ENCODE measurements around the gene CEP72. TPM values are rescaled to one million over a fixed set of nuclear protein-coding genes. Genes with fewer than 3 reads are reported as not detected.
"Not testable (repeated sequence)": the region's sequence is repeated elsewhere in the genome, so short reads cannot be mapped to it uniquely, and the experiment has no call there.

The CEP72 gene
- total RNA-seq, 1 donor from 2014 or later = 4.7 TPM

GRCh38 chr5:618450-618849 is 6.3 kb downstream of the CEP72 start:
- DNase-seq (ENCODE audit: low read depth) = no peak

DNA sequence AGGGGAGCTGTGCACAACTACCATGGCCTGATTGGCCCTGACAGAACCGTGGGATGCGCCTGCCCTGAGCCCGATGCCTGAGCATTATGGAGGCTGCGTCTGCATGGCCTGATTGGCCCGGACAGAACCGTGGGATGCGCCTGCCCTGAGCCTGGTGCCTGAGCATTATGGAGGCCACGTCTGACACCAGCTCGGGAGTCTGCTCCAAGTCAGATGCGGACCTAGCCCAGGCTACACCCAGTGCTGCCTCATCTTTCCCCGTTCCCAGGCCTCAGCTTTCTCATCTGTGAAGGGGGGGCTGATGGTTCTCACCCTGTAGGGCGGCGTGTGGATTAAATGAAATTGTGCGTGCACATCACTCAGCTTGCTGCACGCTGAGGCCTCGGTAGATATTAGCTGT is 7.3 kb downstream of the CEP72 start:
- DNase-seq (ENCODE audit: low read depth) = no peak

GRCh38 chr5:620152-620551 is 8.0 kb downstream of the CEP72 start:
- no peak for DNase-seq (ENCODE audit: low read depth)

DNA sequence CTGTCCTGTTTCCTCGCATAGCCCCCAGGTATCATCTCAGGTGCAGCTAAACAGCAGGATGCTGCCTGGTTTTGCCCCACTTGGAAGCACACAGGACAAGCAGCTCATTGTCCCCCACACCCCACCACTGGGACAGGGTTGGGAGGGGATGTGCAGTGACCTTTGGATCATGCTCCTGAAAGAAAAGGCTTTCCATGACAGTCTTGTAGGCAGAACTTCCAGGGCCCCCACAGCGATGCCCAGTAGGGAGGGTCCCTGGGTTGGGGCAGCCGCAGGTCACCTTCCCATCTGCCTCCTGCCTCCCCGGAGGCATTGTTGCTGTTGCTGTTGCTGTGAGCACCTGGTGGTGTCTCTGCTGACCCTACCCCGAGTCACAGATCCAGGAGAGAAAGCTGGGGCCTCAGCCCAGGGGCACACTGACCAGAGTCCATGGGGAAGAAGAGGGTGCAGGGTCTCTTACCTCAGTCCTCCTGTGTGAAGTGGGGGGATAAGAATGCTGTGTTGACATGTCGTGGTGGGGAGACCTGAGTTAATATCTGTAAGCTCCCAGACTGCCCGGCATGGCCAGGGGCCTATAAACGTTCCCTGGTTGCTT is 8.5 kb downstream of the CEP72 start:
- DNase-seq (ENCODE audit: low read depth) = no peak

DNA sequence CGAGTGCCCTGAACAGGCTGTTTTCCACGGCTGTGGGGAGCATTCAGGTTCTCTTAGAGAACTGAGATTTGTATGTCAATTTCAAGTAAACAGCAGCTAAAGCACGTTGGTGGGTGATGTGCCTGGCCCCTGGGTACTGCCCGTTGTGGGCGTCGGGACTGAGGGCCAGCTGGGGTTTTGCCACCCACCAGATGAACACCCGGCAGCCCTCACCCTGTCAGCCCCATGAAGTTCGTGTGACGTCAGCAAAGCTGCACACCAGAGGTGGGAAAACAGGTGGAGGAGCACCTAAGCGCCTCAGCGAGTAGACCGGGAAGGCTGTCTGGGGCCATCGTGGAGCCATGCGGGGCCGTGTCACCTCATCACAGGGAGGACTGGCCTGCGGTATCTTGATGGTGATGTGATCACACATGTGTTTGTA is 9.2 kb downstream of the CEP72 start:
- DNase-seq (ENCODE audit: low read depth) = no peak

- DNase-seq (ENCODE audit: low read depth) = no peak
Observed at GRCh38 chr5:622359-622758, 10.2 kb downstream of the CEP72 start.

- no peak for DNase-seq (ENCODE audit: low read depth)
Observed at GRCh38 chr5:622946-623522, 10.9 kb downstream of the CEP72 start.

- DNase-seq (ENCODE audit: low read depth) = no peak
Observed at GRCh38 chr5:623531-623930, 11.4 kb downstream of the CEP72 start.

GRCh38 chr5:624118-624950 is 12.2 kb downstream of the CEP72 start:
- DNase-seq (ENCODE audit: low read depth) = no peak

DNA sequence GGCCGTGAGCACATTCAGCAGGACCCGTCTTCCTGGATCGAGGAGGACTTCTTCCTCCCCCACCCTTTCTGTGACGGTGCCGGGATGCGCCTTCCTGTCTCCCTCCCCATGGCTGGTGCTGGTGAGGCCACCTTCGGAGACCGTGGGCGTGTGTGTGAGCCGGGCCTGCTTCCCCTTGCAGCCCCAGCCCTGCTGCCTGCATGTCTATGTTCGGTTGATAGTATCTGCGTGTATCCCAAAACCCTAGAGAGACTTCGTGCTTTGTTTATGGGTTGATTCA is 12.8 kb downstream of the CEP72 start:
- no peak for DNase-seq (ENCODE audit: low read depth)

- no peak for DNase-seq (ENCODE audit: low read depth)
Observed at GRCh38 chr5:625516-625915, 13.4 kb downstream of the CEP72 start.

DNA sequence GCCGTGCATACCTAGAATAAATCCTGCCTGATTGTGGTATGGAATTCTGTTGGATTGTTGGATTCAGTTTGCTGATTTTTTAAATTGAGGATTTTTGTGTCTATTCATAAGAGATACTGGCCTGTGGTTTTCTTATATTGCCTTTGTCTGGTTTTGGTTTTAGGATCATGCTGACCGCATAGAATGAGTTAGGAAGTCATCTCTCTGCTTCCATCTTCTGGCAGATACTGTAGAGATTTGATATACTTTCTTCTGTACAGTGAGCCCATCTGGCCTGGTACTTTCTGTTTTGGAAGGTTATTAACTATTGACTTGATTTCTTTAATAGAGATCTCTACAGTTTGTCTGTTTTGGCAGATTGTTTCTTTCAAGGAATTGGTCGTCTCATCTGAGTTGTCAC is 14.7 kb downstream of the CEP72 start:
- no peak for DNase-seq (ENCODE audit: low read depth)

DNA sequence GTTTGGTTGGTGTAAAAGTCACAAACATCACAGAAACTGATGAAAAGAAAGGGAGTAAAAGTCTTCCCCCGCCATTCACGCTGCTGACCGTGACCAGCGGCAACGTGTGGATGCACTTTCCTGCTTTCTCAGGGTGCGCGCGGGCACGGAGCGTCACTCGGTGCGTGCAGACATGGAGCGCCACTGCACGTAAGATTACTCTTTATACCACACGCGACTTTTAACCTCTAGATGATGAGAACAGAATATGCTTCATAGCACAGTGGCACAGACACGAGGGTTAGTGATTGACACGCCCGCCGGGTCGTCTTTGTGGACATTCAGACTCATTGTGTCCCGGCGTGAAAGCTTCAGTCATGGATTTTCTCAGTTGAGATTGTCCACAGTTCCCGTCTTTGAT is 15.7 kb downstream of the CEP72 start:
- no peak for DNase-seq (ENCODE audit: low read depth)

- not testable (repeated sequence) for DNase-seq (ENCODE audit: low read depth)
Observed at GRCh38 chr5:628351-629205, 16.4 kb downstream of the CEP72 start.

- DNase-seq (ENCODE audit: low read depth) = no peak
Observed at GRCh38 chr5:633501-633955, 21.4 kb downstream of the CEP72 start.

DNA sequence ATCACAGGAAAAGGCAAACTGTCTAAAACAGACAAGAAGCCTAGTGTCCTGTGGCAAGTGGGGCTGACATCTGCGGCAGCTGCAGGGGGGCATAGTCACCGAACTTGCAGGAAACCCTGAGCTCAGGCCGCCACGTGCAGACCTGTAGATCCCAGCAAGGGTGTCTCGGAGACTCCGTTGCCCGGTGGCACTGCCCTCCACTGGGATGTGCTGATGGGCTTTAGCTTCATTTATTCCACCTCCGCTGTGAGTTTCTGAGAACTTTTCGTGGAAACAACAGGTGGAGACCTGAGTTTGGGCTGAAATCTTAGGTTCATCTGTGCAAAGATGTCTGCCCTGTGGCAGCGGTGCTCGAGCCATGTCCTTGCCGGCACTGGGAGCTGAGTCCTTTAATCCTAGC is 22.1 kb downstream of the CEP72 start:
- no peak for DNase-seq (ENCODE audit: low read depth)

- DNase-seq (ENCODE audit: low read depth) = no peak
Observed at GRCh38 chr5:635306-636055, 23.3 kb downstream of the CEP72 start.

DNA sequence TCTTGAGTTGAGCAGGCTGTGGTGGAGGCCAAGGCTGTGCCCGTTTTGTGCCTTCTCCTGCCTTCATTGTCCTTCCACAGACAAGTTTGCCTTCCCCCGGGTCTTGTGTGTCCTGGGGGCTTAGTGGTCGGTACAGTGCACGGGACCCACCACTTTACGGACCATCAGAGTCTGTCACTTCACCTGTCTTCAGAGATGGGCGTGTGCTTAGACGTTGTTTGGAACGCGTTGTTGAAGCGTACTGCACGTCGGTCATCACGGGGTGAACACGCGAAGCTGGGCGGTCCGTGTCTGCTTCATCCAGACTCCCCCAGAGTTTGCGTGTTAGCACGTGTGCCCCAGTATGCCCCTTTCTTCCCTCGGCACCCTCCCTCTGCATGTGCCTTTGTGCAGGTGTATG is 24.8 kb downstream of the CEP72 start:
- DNase-seq (ENCODE audit: low read depth) = no peak

DNA sequence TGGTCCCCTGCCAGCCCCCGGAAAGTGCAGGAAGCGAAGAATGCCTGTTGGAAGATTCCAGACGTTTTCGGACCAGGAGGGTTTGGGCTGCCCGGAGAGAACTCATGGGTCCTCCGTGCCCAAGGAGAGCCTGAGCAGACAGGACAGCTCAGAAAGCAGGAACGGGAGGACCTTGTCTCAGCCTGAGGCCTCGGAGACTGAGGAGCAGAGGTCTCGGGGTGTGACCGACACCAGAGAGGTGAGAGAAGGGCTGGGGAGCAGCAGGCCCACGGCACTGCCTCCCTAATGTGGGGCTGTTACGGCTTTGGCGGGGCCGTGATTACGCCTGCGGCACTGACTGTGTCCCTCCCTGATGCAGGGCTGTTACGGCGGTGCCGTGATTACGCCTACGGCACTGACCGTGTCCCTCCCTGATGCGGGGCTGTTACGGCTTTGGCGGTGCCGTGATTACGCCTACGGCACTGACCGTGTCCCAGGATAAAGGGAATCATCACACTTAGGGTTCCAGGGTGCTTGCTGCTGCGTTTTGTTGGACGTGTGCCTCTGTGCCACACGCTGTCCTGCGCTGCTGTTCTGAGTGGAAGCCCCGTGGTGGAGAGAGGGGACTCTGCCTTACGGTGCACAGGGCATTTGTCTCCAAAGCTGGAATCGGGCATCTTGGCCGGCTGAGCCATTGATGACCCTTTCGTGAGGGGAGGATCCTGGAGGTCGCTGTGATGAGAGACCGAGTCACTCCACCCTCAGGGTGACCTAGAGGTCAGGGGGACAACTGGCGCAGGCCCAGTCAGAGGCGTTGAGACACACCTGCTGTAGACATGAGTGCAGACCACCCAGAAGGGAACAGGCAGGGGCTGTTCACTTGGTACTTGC is 25.7 kb downstream of the CEP72 start:
- DNase-seq (ENCODE audit: low read depth) = no peak

DNA sequence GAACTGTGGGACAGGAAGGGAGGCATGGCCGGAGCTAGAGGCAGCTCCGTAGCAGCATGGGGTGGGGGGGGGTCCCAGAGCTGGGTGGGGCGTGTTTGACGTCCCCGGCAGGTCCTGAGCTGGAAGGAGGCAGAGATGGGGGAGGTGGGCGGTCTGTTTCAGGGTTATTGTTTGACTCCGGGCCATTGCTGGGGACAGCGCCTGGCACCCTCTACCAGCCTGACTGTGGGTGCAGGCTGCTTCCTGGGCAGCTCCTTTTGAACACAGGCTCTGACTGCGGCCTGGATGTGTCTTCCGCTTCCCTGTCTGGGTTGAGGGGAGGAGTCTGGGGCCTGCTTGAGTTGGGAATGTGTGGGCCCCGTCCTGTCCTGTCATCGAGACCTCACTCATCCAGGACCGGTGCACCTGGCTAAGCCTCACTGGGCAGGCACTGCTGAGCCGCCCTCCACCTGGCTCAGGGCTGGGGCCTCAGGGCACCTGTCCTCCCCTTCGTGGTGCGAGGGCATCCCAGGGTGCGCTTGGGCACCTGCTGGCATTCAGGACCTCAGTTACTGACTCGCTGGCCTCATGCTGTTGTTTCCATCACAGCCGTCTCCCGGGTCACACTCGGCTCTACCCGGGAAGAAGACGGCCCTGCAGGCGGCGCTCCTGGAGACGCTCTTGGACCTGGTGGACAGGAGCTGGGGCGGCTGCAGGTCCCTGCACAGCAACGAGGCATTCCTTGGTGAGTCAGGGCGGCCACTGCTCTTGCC is 26.5 kb downstream of the CEP72 start:
- DNase-seq (ENCODE audit: low read depth) = no peak
